A673 (cell line): ENCODE data around the gene NFKB1.

ENCODE experiments used
- CTCF ChIP-seq: fragments of 300-800, 200-600 bp; sonication (generic); conservative IDR thresholded peaks from 2 replicates; pipeline ENCODE4 v1.5.1; 2017; ENCODE audit warnings: low read depth, mild to moderate bottlenecking, antibody characterized with exemption, low read length, moderate library complexity, mixed read lengths
- EZH2 ChIP-seq: fragments of 200-600 bp; sonication (generic); IDR thresholded peaks from 2 replicates; pipeline ENCODE4 v1.6.1; 2017; ENCODE audit warnings: borderline replicate concordance, low read depth, mild to moderate bottlenecking, mixed read lengths, antibody characterized with exemption, low read length; ENCODE audit not compliant: poor library complexity, severe bottlenecking

GRCh38 chr4:102529977-102530376 is 28.8 kb downstream of the NFKB1 start:
- no peak for TF ChIP-seq CTCF
- no peak for TF ChIP-seq EZH2
